SH-SY5Y (cell line): ENCODE results near the gene ARIH1.

ENCODE experiments used
- GATA2 ChIP-seq: IDR thresholded peaks from 2 replicates; pipeline ENCODE4 v1.6.1; 2011; ENCODE audit warnings: mild to moderate bottlenecking, low read depth, low read length
- GATA3 ChIP-seq: IDR thresholded peaks from 2 replicates; pipeline ENCODE4 v1.6.1; 2011; ENCODE audit warnings: low read depth, mild to moderate bottlenecking, low read length, moderate library complexity

DNA sequence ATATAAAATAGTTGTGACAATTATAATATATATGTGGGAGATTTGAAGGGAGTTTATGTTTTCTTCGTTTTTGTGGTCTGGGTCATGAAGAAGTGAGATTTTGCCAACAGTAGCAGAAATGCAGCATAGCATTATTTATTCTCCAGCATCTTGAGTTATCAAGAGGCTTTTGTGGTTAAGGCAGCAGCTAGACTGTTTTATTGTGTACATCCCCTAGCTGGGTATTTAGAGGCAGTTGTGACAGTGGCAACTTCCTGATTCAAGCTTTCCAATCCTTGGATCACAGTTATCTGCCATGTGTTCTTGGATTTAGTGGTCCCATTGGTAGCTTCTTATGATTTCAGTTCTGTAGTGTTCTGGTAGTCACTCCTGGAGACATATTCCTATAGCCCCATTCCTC, 29.0 kb downstream of the ARIH1 start:
- TF ChIP-seq GATA2 (no peak), GATA3 (no peak)
